ENCODE data around the gene SSH3. TPM values are rescaled to one million over a fixed set of nuclear protein-coding genes. Genes with fewer than 3 reads are reported as not detected.

SSH3 gene
- total and polyA plus RNA-seq, 2 of the 4 experiments (the other 2 are of a cell fraction), result 7.3 to 26.7 TPM

- POLR2A ChIA-PET (ENCODE audit: unreplicated experiment), result interaction anchor here (0.8 to 1.5 kb wide), 5 partner anchors 16 to 38 kb away, joined by 3 to 21 read pairs (median 3); partner anchors contain the start of gene RAD9A
- Histone ChIP-seq H4K91ac (ENCODE audit: insufficient read depth, low read depth, low read length) (peak within 1 kb of the TSS; percentile 96), H2BK20ac (ENCODE audit: low read depth, low read length) (peak within 1 kb of the TSS; percentile 38), H3K14ac (replicated peaks; ENCODE audit: low read depth, low read length) (peak within 1 kb of the TSS; percentile 95), H3K4me3 (ENCODE audit: insufficient read depth, low read depth, low read length) (peak within 1 kb of the TSS; percentile 53), H3K27me3 (ENCODE audit: control insufficient read depth, insufficient read depth, low read length) (no peaks in the 10 kb centered on the region), H2AK5ac (ENCODE audit: low read depth, low read length) (peak within 1 kb of the TSS; percentile 99), H2BK5ac (ENCODE audit: low read depth, low read length, poor library complexity, severe bottlenecking) (peak within 1 kb of the TSS; percentile 92), H2BK15ac (ENCODE audit: low read depth, low read length) (peak within 1 kb of the TSS; percentile 89), H3K9ac (ENCODE audit: low read depth, low read length) (peak within 1 kb of the TSS; percentile 94), H3K4ac (ENCODE audit: low read depth, low read length) (peak within 1 kb of the TSS; percentile 97), H3K9me1 (ENCODE audit: insufficient read depth, low read length) (peaks cover 23% of the 10 kb centered on the region), H3K23ac (ENCODE audit: low read depth, low read length) (peak within 1 kb of the TSS; percentile 97), H2BK120ac (ENCODE audit: low read depth, low read length) (peak within 1 kb of the TSS; percentile 85), H2AK9ac (replicated peaks; ENCODE audit: low read depth, low read length, poor library complexity) (peak within 1 kb of the TSS; percentile 99), H3K4me2 (ENCODE audit: low read depth, low read length) (peak within 1 kb of the TSS; percentile 88), H4K20me1 (ENCODE audit: insufficient read depth, low read length) (peaks cover 6% of the 10 kb centered on the region), H3K36me3 (ENCODE audit: control insufficient read depth, insufficient read depth, low read length) (peaks cover 3% of the 10 kb centered on the region; the same call in 1 of the 2 replicates), H3K27ac (ENCODE audit: insufficient read depth, low read length) (peak within 1 kb of the TSS; percentile 91), H4K5ac (ENCODE audit: low read depth, low read length) (peak within 1 kb of the TSS; percentile 61), H3K4me1 (ENCODE audit: control insufficient read depth, insufficient read depth, low read length) (peaks cover 42% of the 10 kb centered on the region), H3K56ac (ENCODE audit: extremely low read depth, insufficient read depth, low read length) (peak within 1 kb of the TSS; percentile 95), H3K79me1 (ENCODE audit: low read depth in 1 of 2, low read length in 2 of 2) (peaks cover 7 to 56% of the 10 kb centered on the region in 2 experiments; a peak in 3 of 4 replicates), H4K8ac (ENCODE audit: low read depth in 2 of 2, low read length in 2 of 2) (peak within 1 kb of the TSS; percentile 52 to 98), H3K9me3 (ENCODE audit: control insufficient read depth, insufficient read depth, low read length) (no peaks in the 10 kb centered on the region), H3K18ac (ENCODE audit: low read depth, low read length) (peak within 1 kb of the TSS; percentile 39), H2AFZ (replicated peaks; ENCODE audit: low read length, poor library complexity) (peak within 1 kb of the TSS; percentile 93)
- in situ Hi-C loops (cut with MboI; ENCODE audit: low sequenced_read_pairs), result no loop called here
- peak; percentile 83 for ATAC-seq (ENCODE audit: low read depth)
- no TSS peak for BruUV-seq (replicated peaks)
- dilution Hi-C loops (cut with HindIII; ENCODE audit: low sequenced_read_pairs, unreplicated experiment), result no loop called here
- DNase-seq, result peak; percentile 92
- intact Hi-C loops (cut with micrococcal nuclease), result no loop called here
- CTCF ChIA-PET, result interaction anchor here (2.2 to 10.1 kb wide), 2 partner anchors 17 to 26 kb away, joined by 11 to 128 read pairs; no protein-coding TSS in a partner anchor
- 0% methylated on average over 4 of the region's 37 CpGs; no CpG with 5 or more reads in 1 of the 2 experiments for WGBS, 2 experiments (ENCODE audit: extremely low coverage in 2 of 2, insufficient read length in 1 of 2)
- peak; percentile 4; the same call in 1 of the 2 replicates for TF ChIP-seq SMC3 (IDR thresholded peaks at IDR 0.05; ENCODE audit: low read depth, low read length)
- no peak for TF ChIP-seq RFX5 (IDR thresholded peaks at IDR 0.05; ENCODE audit: low read depth, low read length)
- TF ChIP-seq MXI1 (IDR thresholded peaks at IDR 0.05; ENCODE audit: borderline replicate concordance, low read depth, low read length), result no peak
- no peak for TF ChIP-seq CEBPB (IDR thresholded peaks at IDR 0.05; ENCODE audit: low read depth, low read length)
- TF ChIP-seq, protein P1, sequence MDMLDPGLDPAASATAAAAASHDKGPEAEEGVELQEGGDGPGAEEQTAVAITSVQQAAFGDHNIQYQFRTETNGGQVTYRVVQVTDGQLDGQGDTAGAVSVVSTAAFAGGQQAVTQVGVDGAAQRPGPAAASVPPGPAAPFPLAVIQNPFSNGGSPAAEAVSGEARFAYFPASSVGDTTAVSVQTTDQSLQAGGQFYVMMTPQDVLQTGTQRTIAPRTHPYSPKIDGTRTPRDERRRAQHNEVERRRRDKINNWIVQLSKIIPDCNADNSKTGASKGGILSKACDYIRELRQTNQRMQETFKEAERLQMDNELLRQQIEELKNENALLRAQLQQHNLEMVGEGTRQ (IDR thresholded peaks at IDR 0.05; ENCODE audit: low read depth, low read length), result no peak
- 0 out of 2 replicates have a peak, but pooled peaks have one; percentile 14 for TF ChIP-seq BHLHE40 (IDR thresholded peaks at IDR 0.05; ENCODE audit: low read depth, low read length)
- 0 out of 2 replicates have a peak, but pooled peaks have one; percentile 6 for TF ChIP-seq FOS (IDR thresholded peaks at IDR 0.05; ENCODE audit: low read depth, low read length)
- peak; percentile 9; the same call in 1 of the 2 replicates for TF ChIP-seq NFE2L2 (IDR thresholded peaks at IDR 0.05; ENCODE audit: low read depth, low read length)
- no peak for TF ChIP-seq CTCF (conservative IDR thresholded peaks at IDR 0.05; ENCODE audit: low read depth, low read length)
- peak; percentile 91 for TF ChIP-seq POLR2A (IDR thresholded peaks at IDR 0.05; ENCODE audit: low read depth, low read length)
- TF ChIP-seq ELK1 (IDR thresholded peaks at IDR 0.05; ENCODE audit: borderline replicate concordance, low read depth, low read length), result no peak
- TF ChIP-seq RAD21 (IDR thresholded peaks at IDR 0.05; ENCODE audit: low read length), result no peak
- no peak for TF ChIP-seq RCOR1 (IDR thresholded peaks at IDR 0.05; ENCODE audit: insufficient replicate concordance, low read length)
- TF ChIP-seq CHD1 (IDR thresholded peaks at IDR 0.05; ENCODE audit: low read depth, low read length), result no peak
These were observed 50.2 kb downstream of the SSH3 start, which contains the start of gene POLD4 for GRCh38 chr11:67353317-67354074. Gene POLD4 (minus strand): TSS chr11:67353546. CDS start chr11:67353399, 147 bp downstream.
